NCI-H524 (cell line): ENCODE measurements around the gene ABCD1.
"Not testable (repeated sequence)": the region's sequence is repeated elsewhere in the genome, so short reads cannot be mapped to it uniquely, and the experiment has no call there.

Experiments
- DNase-seq, 2 experiments: peaks; one replicate each; lab custom pipeline; 2025; lab: John Stamatoyannopoulos, UW

The ABCD1 gene

DNA sequence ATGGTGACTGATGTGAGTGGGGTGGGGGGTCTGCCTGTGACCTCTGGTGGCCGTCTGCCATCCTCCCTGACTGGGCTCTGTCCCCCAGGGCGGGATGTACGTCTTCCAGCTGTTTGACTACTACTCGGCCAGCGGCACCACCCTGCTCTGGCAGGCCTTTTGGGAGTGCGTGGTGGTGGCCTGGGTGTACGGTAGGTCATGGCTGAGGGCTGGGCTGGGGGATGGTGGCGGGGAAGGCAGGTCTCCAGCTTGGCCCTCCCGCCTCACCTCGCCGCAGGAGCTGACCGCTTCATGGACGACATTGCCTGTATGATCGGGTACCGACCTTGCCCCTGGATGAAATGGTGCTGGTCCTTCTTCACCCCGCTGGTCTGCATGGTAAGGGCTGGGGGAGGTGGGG is 30.4 kb upstream of the ABCD1 start:
- DNase-seq: not testable (repeated sequence)

DNA sequence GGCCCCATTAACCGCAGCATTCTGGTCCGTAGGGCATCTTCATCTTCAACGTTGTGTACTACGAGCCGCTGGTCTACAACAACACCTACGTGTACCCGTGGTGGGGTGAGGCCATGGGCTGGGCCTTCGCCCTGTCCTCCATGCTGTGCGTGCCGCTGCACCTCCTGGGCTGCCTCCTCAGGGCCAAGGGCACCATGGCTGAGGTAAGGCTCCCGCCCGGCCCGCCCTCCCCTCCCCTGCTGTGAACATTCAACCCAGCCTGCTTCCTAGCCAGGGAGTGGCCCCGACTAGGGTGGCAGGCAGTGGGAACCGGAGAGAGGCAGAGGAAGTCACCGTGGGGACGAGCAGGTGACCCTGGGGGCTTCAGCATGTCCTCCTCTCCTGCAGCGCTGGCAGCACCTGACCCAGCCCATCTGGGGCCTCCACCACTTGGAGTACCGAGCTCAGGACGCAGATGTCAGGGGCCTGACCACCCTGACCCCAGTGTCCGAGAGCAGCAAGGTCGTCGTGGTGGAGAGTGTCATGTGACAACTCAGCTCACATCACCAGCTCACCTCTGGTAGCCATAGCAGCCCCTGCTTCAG is 29.9 kb upstream of the ABCD1 start:
- no peak for DNase-seq

DNA sequence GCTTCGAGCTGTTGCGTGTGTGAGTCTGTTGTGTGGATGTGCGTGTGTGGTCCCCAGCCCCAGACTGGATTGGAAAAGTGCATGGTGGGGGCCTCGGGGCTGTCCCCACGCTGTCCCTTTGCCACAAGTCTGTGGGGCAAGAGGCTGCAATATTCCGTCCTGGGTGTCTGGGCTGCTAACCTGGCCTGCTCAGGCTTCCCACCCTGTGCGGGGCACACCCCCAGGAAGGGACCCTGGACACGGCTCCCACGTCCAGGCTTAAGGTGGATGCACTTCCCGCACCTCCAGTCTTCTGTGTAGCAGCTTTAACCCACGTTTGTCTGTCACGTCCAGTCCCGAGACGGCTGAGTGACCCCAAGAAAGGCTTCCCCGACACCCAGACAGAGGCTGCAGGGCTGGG is 28.6 kb upstream of the ABCD1 start:
- no peak for DNase-seq

DNA sequence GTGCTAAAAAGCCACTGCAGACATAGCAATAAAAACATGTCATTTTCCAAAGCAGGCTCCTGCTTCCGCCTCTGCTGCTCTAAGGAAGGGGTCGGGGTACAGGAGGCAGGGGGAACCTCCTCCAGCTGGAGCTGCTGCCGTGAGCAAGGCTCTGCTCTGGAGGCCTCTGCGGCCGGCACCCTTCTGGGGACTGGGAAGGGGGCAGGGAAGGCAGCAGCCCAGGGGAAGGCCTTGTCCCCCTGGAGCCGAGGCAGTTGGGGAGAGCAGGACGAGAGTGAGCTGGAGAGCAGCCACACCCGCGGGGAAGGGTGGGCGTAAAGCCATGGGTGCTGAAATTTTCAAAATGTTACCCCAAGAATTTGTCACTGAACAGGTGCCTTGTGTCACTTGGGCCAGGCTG is 28.1 kb upstream of the ABCD1 start:
- not testable (repeated sequence) for DNase-seq

DNA sequence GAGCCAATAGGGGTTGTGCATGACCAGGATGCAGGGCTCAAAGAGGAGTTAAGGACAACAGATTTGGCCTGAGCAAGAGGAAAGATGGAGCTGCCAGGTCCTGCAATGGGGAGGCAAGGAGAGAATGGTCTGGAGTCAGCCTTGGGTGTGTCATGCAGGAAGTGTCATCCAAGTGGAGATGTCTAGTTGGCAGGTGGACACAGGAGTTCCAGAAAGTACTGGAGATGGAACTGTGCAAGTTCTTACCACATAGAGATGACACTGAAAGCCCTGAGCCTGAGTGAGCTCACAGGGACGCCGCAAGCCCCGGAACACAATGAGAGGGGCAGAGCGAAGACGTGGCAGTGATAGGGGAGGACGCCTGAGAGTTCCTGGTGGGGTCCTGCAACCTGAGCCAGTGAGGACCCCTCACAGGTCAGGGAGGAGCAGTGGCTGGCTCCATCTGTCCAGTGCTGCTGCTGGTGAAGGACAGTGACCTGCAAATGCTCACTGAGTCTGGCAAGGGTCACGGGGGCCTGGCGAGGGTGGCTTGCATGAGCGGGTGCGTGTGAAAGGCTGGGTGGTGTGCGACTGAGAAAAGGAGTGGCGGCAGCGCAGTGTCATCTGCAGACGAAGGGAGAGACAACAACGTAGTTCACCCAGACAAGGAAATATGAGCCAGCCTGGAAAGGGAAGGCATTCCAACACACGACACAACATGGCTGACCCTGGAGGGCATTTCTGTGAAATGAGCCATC is 27.5 kb upstream of the ABCD1 start:
- DNase-seq: not testable (repeated sequence)

DNA sequence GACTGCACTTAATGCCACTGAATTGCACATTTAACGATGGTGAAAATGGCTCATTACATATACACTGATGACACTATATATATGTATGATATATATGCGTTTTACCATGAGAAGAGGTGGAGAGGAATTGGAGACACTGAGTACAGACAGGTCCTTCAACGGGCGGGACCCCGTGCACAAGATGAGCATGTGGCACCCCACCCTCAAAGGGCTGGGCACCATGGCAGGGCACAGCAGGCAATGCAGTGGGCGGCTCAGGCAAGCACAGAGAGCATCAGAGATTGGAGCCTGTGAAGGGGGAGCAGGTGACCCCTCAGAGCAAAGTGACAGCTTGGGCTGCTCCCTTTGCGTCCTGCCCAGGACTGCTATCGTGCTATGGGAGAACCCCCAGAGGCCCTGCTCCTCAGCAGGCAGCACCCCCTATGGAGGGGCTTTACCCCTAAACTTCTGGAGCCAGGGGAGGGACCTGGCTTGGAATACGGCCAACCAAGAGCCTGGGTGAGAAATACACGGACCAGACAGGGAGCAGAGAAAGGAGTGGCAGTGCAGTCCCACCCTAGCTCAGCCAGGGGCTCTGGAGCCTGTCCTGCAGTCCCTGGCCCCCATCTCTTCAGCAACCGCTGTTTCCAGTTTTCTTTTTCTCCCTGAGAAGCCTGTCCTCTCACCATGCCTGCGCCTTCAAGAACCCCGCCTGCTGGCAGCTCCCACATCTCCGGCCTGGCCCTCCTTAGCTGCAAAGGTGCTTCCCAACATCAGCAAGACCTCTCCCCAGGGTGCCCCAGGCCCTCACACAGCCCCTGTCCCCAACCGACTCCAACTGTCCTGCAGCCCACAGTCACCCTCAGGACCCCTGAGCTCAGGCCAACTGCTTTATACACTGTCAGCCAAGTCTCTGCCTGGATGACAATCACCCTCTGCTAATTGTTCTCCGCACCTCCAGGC is 26.5 kb upstream of the ABCD1 start:
- no peak for DNase-seq

DNA sequence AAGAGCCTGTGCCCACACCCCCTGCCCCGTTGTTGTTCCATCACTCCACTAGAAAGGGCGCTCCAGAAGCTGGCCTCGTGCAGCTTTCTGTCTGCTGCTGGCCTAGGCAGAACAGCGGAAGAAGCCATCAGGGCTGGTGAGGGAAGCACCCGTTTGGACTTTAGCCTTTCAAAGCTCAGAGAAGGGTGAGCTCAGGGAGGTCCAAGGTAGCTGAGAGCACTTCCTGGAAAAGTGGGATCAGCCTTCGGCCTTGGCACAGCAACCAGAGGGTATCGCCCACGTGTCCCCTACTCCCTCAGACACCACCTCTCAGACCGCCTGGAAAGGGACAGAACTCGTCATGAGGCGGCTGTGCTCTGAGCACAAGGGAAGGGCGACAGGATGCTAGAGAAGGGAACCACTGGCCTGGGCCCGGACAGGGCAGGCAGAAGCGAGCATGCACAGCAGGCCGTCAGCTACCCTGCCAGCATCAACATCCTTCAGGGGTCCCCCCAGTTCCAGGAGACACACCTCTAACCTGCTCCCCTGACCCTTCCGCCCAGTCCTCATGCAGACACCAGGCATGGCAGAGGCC is 25.4 kb upstream of the ABCD1 start:
- not testable (repeated sequence) for DNase-seq

DNA sequence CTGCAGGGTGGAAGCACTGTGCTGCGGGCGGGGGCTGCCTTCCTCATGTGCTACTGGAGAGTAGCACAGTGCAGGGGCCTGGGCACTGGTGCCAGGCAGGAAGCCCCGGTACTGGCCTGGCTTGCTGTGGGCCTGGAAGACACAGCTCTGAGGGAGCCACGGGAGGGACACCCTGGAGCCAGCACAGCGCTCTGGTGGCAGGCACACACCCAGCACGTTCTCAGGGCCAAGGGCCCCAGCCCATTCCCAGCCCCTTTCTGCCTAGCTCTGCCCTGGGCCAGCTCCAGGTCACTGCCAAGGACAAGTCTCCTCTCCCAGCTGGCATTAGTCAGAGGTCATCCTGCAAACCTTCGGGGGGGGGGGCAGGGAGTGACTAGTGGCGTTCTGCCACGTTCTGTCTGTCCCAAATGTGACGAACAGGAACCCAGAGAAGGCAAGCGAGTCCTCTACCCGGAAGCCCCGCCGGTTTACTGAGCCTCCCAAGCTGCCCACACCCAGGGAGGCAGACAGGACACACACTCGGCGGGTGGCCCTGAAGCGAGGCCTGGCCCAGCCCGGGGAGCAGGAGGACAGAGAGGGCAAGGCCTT is 24.8 kb upstream of the ABCD1 start:
- DNase-seq: not testable (repeated sequence)

DNA sequence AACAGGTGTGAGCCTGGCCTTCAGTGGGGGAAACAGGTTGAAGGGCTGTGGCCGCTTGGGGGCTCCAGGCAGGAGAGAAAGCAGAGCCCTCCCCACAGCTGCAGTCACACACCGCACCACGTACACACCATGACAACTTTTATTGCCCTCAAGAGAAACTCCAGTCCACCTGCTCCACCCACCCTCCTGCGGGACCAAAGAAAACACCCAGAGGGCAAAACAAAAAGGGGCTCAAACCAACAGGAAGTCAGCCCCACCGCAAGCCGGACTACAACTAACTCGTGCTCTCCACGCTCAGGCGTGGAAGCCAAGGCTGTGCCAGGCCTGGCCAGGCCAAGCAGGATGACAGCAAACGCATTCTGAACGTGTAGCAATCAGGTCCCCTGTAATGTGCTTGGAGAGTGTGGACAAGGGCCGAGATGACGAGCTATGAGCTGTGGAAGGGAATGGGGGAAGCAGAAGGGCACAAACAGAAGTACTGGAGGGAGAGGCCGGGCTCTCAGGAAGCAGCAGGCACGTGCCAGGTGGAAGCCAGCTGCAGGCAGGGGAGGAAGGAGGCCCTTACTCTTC is 24.2 kb upstream of the ABCD1 start:
- DNase-seq: no peak

DNA sequence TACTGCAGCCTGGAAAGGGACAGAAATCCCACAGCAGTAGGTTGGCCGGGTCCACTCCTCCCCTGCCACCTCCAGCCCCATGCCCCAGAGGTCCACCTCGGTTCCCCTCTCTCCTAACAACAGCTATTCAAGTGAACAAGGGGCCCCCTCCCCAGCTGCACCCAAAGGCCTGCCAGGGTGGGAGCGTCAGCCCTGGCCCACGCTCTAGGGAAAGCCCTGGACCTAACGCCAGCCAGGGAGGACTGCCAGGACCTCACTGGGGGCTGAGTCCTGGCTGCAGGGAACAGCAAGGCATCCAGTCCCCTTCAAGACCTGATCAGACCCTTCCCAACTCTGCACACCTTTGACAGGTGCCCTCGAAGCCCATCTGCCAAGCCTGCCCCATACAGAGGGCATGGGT is 23.7 kb upstream of the ABCD1 start:
- no peak for DNase-seq

DNA sequence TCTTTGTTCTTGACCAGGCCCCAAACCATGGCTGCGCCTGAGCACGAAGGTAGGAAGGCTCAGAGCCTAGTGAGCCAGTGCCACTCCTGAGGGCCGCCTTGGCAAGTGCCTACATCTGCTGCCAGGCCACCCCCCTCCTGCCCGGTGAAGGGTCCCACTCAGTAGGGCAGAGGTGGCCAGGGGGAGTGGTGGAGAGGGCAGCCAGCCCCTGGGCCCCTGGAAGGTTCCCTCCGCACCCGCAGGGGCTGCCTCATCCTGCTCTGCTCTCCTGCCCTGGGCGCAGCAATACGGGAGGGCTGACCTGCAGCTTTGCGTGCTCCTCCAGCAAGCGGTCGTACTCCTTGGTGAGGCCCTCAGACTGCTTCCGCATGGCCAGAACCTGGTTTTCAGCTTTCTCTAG is 22.9 kb upstream of the ABCD1 start:
- DNase-seq: no peak

DNA sequence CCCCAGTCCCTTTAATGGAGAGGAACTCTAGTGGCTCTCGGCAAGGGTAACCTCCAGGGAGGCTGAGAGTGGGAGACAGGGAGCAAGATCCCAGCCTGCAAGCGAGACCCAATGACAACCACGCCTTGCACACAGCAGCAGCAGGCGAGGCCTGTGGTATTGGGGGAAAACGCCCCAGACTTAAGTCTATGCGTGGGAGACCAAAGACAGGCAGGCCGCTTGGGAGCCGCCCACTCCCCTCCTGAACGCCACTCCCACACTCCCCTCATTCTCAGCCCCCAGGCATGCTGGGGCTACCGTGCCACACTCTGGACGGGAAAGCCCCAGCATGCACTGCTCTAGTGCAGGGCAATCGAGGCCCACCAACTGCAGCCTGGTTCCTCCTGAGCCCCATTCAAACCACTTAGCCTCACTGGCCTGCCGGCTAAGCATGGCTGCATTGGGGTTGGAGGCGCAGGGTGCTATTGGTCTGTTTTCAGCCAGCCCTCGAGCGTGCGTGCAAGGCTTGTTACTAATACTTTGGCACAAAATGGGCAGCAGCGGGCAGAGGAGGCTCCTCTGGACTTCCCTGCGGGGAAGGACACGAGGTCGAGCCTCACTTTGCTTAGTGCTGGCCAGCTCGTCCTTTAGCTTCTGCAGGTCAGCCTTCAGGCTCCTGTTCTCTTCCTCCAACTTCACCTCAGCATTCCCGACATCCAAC is 22.2 kb upstream of the ABCD1 start:
- no peak for DNase-seq

DNA sequence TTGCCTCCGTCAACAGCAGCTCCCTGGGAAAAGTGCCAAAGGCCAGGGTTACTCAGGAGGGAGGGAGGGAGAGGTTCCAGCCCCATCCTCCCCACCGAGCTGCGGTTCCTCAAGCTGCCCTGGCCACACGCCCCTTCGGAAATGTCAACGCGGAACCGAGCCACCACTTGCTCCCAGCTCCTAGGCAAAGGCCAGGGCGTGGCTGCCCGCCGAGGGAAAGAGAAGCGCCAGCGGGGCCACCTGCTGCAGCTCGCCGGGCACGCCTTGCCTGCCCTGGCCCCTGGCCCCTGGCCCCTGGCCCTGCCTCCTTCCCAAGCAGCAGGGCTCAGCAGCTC is 21.7 kb upstream of the ABCD1 start:
- no peak for DNase-seq

DNA sequence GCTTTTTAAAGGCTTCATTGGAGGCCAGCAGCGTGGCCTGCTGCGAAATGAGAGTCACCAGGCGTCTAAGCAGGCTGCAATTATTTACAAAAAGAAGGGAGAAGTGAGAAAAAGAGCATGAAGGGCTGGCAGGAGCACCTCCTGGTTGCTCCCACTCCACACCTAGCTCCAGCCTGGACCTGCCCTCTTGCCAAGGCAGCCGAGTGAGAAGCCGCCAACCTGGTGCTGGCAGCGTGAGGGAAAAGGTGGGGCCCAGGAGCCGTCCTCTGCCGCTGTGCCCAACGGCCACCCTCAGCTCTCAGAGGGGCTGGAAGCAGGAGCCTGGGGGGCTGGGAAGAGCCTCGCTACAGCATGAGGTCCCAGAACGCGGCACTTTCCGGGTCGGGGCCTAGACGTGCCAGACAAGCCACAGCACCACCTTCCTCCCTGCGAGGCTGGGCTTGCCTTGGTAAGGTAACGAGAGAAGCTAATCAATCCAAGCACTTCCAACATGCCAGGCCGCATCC is 20.6 kb upstream of the ABCD1 start:
- no peak for DNase-seq

DNA sequence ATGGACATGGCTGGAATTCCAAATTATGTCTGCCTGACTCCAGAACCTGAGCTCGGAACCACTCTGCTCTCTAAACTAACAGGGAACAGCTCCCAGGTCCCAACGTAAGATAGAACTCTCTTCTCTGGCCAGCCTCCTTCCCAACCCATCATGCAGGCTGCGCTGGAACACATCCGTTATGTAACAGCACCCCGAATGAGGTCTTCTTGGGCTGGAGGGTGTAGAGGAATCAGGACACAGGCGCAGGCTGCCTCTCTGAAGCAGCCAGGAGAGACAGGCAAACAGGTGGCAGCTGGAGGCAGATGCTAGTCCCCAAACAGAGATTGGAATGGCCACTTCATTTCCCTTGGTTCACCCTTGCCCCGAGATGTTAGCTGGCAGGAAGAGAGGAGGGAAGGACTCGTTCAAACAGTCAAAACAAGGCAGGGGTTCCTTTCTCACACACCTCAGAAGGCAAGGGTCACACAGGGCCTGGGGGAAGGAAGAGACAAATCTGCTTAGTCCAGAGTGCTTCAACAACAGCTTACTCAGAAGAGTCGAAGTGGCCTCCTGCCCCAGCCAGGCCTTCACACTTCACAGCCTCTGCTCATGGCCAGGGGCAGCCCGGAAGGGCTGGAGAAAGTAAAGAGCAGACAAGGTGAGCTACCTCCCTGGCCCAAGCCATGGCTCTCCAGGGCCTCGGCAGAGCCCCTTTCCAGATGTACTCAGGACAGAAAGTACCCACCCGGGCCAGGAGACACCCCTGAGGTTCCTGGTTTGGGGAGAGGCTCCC is 19.8 kb upstream of the ABCD1 start:
- DNase-seq: not testable (repeated sequence)

DNA sequence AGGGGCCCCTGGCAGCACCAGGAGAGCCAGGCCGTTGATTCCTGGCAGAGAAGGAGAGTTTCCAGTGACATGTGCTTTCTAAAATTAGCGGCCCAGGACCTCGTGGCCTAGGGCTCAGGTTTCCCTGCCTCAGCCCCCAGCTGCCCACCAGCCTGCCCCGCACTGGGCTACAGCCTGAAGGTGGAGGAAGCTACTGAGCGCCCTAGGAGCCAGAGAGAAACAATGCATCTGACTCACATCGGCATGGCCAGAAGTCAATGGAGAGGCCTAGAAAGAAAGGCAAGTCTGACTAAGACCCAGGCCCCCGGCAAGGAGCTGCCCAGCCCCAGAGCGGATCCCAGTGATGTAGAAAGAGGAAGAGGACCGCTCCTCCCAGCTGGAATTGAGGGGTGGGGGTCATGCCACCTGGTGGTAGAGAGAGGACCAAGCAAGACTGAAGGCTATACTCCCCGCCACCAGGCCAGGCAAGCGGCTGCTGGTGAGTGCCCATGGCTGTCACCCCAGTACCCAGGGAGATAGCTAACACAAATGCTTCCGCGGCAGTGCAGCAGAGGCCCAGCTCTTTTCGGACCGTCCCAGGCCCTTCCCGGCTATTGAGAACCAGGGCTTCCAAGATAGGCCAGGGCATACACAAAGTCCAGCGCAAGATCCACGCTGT is 19.1 kb upstream of the ABCD1 start:
- DNase-seq: not testable (repeated sequence)

DNA sequence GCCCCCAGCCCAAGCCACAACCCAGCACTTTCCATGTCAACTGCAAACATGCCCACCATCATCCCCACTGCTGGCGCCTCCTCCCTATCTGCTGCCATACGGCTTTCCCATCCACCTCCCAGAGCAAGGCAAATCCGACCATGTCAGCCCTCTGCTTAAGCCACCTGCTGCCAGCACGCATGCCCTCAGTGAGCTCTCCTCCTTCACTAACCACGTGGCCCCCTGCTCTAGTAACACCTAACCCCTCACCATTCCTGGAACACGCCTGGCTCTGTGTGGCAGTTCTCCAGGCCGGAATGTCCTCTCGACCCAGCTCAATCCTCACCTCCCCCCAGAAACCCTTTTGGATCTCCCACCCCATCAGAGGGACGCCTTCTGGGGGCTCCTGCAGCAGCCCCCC is 17.9 kb upstream of the ABCD1 start:
- DNase-seq: no peak

DNA sequence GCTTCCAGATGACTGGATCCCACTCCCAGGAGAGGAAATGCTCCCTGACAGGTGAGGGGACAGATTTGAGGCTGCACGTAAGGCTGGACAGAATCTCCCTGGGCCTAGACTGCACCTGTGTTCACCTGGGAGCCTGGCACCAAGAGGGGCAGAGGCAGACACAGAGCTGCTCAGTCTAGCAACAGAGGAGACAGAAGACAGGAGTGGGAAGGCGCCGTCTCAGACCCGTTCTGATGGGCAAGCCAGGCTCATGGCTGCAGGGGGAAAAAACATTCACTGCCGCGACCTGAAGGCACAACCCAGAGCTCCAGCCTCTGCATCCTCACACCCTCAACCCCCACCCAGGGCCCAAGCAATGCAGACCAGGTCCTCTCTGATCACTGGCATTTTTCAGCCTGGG is 17.2 kb upstream of the ABCD1 start:
- DNase-seq: no peak

DNA sequence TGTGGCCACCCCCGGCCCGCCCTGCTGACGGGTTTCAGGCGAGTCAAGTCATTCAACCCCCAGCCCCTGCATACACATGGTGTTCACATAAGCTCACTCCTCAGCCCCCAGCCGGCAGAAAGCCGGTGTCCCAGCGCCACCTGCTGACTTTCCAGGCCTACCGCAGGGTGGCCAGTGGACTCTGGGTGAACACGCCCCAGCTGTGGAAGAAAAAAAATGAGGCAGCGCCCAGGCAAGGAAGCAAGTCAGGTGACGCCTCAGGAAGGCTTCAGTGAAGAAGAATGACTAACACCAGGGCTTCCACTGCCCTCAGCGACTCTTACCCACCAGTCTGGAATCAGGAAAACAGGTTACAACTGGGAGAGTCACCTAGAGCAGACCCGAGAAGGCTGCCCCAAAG is 16.2 kb upstream of the ABCD1 start:
- DNase-seq: peak in 1 of 2 experiments; percentile 81
